Liver (tissue), 9 donors: ENCODE results near the gene KRTAP10-7. TPM values are rescaled to one million over a fixed set of nuclear protein-coding genes. Genes with fewer than 3 reads are reported as not detected.

Source experiments
- DNase-seq: peaks from one replicate; pipeline ENCODE4 v3.0.0-alpha.2; 2017; ENCODE audit warnings: low spot score
- H3K27ac ChIP-seq, 2 donors: one replicate each; pipeline ENCODE4 v1.7.0; 2013; ENCODE audit warnings: inconsistent platforms in 2 of 2, low read length in 2 of 2, control low read depth in 1 of 2, low read depth in 1 of 2, mild to moderate bottlenecking in 1 of 2
- H3K27me3 ChIP-seq, 4 donors: one replicate each; pipeline versions ENCODE4 v1.6.1 to v1.7.0; 2013; ENCODE audit warnings: low read length in 3 of 4, inconsistent platforms in 1 of 4, mild to moderate bottlenecking in 1 of 4, moderate library complexity in 1 of 4; ENCODE audit not compliant: control insufficient read depth in 4 of 4, insufficient read depth in 4 of 4
- H3K36me3 ChIP-seq, 4 donors: one replicate each; pipeline versions ENCODE4 v1.6.1 to v1.7.0; 2013; ENCODE audit warnings: low read length in 3 of 4, mild to moderate bottlenecking in 3 of 4, low read depth in 1 of 4, moderate library complexity in 1 of 4; ENCODE audit not compliant: control insufficient read depth in 4 of 4, insufficient read depth in 3 of 4
- H3K4me1 ChIP-seq, 4 donors: one replicate each; pipeline versions ENCODE4 v1.6.1 to v1.7.0; 2013; ENCODE audit warnings: low read length in 3 of 4, mild to moderate bottlenecking in 3 of 4, moderate library complexity in 1 of 4; ENCODE audit not compliant: control insufficient read depth in 4 of 4, insufficient read depth in 4 of 4
- H3K4me3 ChIP-seq, 3 donors: one replicate each; pipeline versions ENCODE4 v1.6.1 to v1.7.0; 2013; ENCODE audit warnings: low read length in 3 of 3, control low read depth in 1 of 3, low read depth in 1 of 3, mild to moderate bottlenecking in 1 of 3
- H3K9ac ChIP-seq, 2 donors: one replicate each; pipeline ENCODE4 v1.7.0; 2013; ENCODE audit warnings: low read length in 2 of 2, mild to moderate bottlenecking in 2 of 2, moderate library complexity in 2 of 2, control low read depth in 1 of 2, low read depth in 1 of 2
- H3K9me3 ChIP-seq, 4 donors: one replicate each; pipeline versions ENCODE4 v1.6.1 to v1.7.0; 2013; ENCODE audit warnings: low read length in 3 of 4; ENCODE audit not compliant: control insufficient read depth in 4 of 4
- EGR1 ChIP-seq, 2 donors: IDR thresholded peaks; 2 replicates each; pipeline ENCODE4 v1.6.1; 2016 to 2018; ENCODE audit warnings: antibody characterized with exemption in 2 of 2, low read depth in 2 of 2
- FOXA1 ChIP-seq: IDR thresholded peaks from 2 replicates; pipeline ENCODE4 v1.6.1; 2016; ENCODE audit warnings: antibody characterized with exemption
- FOXA2 ChIP-seq: IDR thresholded peaks from 2 replicates; pipeline ENCODE4 v1.6.1; 2016; ENCODE audit warnings: antibody characterized with exemption
- GABPA ChIP-seq, 2 donors: IDR thresholded peaks in 1 of 2; conservative IDR thresholded peaks in 1 of 2; 2 replicates each; pipeline ENCODE4 v1.6.1; 2016; ENCODE audit warnings: antibody characterized with exemption in 2 of 2, mild to moderate bottlenecking in 1 of 2, moderate library complexity in 1 of 2
- HNF4A ChIP-seq, 2 donors: conservative IDR thresholded peaks; 2 replicates each; pipeline ENCODE4 v1.6.1; 2016; ENCODE audit warnings: antibody characterized with exemption in 2 of 2, mild to moderate bottlenecking in 2 of 2
- HNF4G ChIP-seq: IDR thresholded peaks from 2 replicates; pipeline ENCODE4 v1.6.1; 2016; ENCODE audit warnings: antibody characterized with exemption
- JUND ChIP-seq, 2 donors: IDR thresholded peaks; 2 replicates each; pipeline ENCODE4 v1.6.1; 2016; ENCODE audit warnings: antibody characterized with exemption in 2 of 2
- NR2F2 ChIP-seq: IDR thresholded peaks from 2 replicates; pipeline ENCODE4 v1.6.1; 2016; ENCODE audit warnings: antibody characterized with exemption
- RAD21 ChIP-seq, 2 donors: IDR thresholded peaks; 2 replicates each; pipeline ENCODE4 v1.6.1; 2016; ENCODE audit warnings: antibody characterized with exemption in 2 of 2, mild to moderate bottlenecking in 2 of 2
- RXRA ChIP-seq, 2 donors: IDR thresholded peaks; 2 replicates each; pipeline ENCODE4 v1.6.1; 2017 to 2018; ENCODE audit warnings: antibody characterized with exemption in 2 of 2, mild to moderate bottlenecking in 1 of 2
- SP1 ChIP-seq: IDR thresholded peaks from 2 replicates; pipeline ENCODE4 v1.6.1; 2018; ENCODE audit warnings: antibody characterized with exemption, mild to moderate bottlenecking
- TAF1 ChIP-seq: conservative IDR thresholded peaks from 2 replicates; pipeline ENCODE4 v1.6.1; 2016; ENCODE audit warnings: antibody characterized with exemption, mild to moderate bottlenecking
- YY1 ChIP-seq: IDR thresholded peaks from 2 replicates; pipeline ENCODE4 v1.6.1; 2016; ENCODE audit warnings: antibody characterized with exemption, mild to moderate bottlenecking
- WGBS: extraction: QIAGEN DNeasy Blood & Tissue Kit; methylation state at CpG from one replicate; pipeline ENCODE4 v1.1.7; 2013; 5-methylcytosine and 5-hydroxymethylcytosine counted together
- polyA plus RNA-seq, 2 donors: library from polyadenylated mRNA; stranded (reverse) in 1 of 2; unstranded in 1 of 2; fragments of 200-250 nt in 1 of 2; fragments of >200 nt in 1 of 2; fragmentation: Nextera tagmentation in 1 of 2; extraction: Ambion mirVana in 1 of 2; gene quantifications; one replicate each; pipeline versions ENCODE4 v1.2.1 to v1.2.3, GENCODE V29; 2013 to 2015
- total RNA-seq, 2 donors: library from RNA; depleted of rRNA; stranded (reverse); fragments of >200 nt; gene quantifications; one replicate each; pipeline ENCODE4 v1.2.3, GENCODE V29; 2014
- TF ChIP-seq, protein P1 (sequence below): IDR thresholded peaks from 2 replicates; pipeline ENCODE4 v1.6.1; 2016; ENCODE audit warnings: antibody characterized with exemption, mild to moderate bottlenecking
- TF ChIP-seq, protein P2 (sequence below): IDR thresholded peaks from 2 replicates; pipeline ENCODE4 v1.6.1; 2016; ENCODE audit warnings: antibody characterized with exemption
- TF ChIP-seq, protein P3 (sequence below): IDR thresholded peaks from 2 replicates; pipeline ENCODE4 v1.6.1; 2016; ENCODE audit warnings: antibody characterized with exemption
- TF ChIP-seq, protein P4 (sequence below): IDR thresholded peaks from 2 replicates; pipeline ENCODE4 v1.6.1; 2016; ENCODE audit warnings: antibody characterized with exemption
- TF ChIP-seq, protein P5 (sequence below): fragments of 150-350 bp; IDR thresholded peaks from 2 replicates; pipeline ENCODE4 v1.5.1; 2017; ENCODE audit warnings: improper control_type of control experiment, low read depth, low read length; ENCODE audit not compliant: missing input control
- donor health status: healthy.
- donor health status: healthy.
- donor health status: healthy.
- donor health status: healthy.
- donor health status: healthy.

The KRTAP10-7 gene
- total and polyA plus RNA-seq, 4 donors, result not detected

DNA sequence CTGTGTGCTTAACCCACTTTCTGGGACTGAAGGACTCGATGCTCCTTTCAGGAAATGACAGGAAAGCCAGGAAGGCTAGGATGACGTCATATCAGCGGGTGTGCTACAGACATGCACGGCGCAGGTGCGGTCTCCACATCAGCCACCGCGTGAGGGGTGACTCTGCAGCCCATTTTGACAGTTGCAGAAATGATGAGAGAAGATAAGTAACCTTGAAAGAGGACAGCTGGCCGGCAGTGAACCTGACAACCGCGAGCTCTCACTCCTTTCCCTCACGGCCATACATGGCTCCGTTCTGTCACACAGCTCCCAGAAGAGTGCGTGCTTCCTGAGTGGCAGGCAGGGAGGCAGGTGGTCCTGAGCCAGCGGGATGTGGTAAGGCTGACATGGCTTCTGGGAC is 18.3 kb upstream of the KRTAP10-7 start (continued):
- TF ChIP-seq, protein P1, sequence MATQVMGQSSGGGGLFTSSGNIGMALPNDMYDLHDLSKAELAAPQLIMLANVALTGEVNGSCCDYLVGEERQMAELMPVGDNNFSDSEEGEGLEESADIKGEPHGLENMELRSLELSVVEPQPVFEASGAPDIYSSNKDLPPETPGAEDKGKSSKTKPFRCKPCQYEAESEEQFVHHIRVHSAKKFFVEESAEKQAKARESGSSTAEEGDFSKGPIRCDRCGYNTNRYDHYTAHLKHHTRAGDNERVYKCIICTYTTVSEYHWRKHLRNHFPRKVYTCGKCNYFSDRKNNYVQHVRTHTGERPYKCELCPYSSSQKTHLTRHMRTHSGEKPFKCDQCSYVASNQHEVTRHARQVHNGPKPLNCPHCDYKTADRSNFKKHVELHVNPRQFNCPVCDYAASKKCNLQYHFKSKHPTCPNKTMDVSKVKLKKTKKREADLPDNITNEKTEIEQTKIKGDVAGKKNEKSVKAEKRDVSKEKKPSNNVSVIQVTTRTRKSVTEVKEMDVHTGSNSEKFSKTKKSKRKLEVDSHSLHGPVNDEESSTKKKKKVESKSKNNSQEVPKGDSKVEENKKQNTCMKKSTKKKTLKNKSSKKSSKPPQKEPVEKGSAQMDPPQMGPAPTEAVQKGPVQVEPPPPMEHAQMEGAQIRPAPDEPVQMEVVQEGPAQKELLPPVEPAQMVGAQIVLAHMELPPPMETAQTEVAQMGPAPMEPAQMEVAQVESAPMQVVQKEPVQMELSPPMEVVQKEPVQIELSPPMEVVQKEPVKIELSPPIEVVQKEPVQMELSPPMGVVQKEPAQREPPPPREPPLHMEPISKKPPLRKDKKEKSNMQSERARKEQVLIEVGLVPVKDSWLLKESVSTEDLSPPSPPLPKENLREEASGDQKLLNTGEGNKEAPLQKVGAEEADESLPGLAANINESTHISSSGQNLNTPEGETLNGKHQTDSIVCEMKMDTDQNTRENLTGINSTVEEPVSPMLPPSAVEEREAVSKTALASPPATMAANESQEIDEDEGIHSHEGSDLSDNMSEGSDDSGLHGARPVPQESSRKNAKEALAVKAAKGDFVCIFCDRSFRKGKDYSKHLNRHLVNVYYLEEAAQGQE, result no peak
- TF ChIP-seq FOXA2, result no peak
- TF ChIP-seq SP1, result no peak
- no peak for TF ChIP-seq FOXA1
- no peak for TF ChIP-seq EGR1 (IDR thresholded peaks at IDR 0.05; ENCODE audit: low read depth in 2 of 2)
- no peak for TF ChIP-seq JUND (IDR thresholded peaks at IDR 0.05)
- TF ChIP-seq TAF1, result no peak

DNA sequence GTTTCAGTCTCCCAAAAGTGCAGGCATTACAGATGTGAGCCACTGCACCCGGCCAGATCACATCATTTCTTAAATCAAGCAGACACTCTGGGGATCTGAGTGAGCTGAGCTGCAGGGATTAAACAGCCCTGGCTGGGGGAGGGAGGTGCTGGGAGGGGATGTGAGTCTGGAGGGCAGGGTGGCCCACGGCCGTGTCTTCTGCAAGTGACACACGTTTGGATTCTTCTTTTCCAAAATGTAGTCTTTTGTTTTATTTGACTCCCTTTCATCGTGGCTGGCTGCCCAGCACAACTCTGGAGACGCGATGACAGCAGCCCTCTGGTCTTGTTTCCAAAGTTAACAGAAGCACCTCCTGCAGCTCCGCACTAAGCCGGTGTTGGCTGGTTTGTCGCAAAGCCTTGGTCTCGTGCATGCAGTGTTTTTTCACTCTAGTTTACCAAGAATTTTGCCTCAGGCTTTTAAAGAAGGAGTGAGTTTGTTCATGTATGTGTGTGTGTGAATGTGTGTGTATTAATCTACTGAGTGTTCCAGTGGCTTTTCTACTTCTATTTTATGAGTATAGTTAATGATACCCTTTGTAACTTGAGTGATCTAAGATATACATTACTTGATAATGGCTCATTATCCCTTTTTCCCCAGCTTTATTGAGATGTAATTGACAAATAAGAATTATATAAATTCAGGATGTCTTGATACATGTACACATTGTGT is 17.2 kb upstream of the KRTAP10-7 start:
- no peak for TF ChIP-seq GABPA (IDR thresholded peaks at IDR 0.05 in 1 of 2, conservative IDR thresholded peaks at IDR 0.05 in 1 of 2)
- TF ChIP-seq HNF4G, result no peak
- no peak for TF ChIP-seq HNF4A (conservative IDR thresholded peaks at IDR 0.05)
- TF ChIP-seq NR2F2, result no peak
- TF ChIP-seq FOXA1, result no peak
- TF ChIP-seq, protein P2, sequence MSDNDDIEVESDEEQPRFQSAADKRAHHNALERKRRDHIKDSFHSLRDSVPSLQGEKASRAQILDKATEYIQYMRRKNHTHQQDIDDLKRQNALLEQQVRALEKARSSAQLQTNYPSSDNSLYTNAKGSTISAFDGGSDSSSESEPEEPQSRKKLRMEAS, result no peak
- no peak for TF ChIP-seq RXRA (IDR thresholded peaks at IDR 0.05)
- TF ChIP-seq TAF1, result no peak
- TF ChIP-seq JUND (IDR thresholded peaks at IDR 0.05), result no peak
- TF ChIP-seq, protein P1, result no peak
- TF ChIP-seq RAD21 (IDR thresholded peaks at IDR 0.05), result no peak
- no peak for TF ChIP-seq SP1
- TF ChIP-seq, protein P3, sequence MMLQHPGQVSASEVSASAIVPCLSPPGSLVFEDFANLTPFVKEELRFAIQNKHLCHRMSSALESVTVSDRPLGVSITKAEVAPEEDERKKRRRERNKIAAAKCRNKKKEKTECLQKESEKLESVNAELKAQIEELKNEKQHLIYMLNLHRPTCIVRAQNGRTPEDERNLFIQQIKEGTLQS, result no peak
- TF ChIP-seq, protein P4, sequence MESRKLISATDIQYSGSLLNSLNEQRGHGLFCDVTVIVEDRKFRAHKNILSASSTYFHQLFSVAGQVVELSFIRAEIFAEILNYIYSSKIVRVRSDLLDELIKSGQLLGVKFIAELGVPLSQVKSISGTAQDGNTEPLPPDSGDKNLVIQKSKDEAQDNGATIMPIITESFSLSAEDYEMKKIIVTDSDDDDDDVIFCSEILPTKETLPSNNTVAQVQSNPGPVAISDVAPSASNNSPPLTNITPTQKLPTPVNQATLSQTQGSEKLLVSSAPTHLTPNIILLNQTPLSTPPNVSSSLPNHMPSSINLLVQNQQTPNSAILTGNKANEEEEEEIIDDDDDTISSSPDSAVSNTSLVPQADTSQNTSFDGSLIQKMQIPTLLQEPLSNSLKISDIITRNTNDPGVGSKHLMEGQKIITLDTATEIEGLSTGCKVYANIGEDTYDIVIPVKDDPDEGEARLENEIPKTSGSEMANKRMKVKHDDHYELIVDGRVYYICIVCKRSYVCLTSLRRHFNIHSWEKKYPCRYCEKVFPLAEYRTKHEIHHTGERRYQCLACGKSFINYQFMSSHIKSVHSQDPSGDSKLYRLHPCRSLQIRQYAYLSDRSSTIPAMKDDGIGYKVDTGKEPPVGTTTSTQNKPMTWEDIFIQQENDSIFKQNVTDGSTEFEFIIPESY, result no peak
- no peak for TF ChIP-seq FOXA2
- no peak for TF ChIP-seq EGR1 (IDR thresholded peaks at IDR 0.05; ENCODE audit: low read depth in 2 of 2)
- TF ChIP-seq, protein P5, sequence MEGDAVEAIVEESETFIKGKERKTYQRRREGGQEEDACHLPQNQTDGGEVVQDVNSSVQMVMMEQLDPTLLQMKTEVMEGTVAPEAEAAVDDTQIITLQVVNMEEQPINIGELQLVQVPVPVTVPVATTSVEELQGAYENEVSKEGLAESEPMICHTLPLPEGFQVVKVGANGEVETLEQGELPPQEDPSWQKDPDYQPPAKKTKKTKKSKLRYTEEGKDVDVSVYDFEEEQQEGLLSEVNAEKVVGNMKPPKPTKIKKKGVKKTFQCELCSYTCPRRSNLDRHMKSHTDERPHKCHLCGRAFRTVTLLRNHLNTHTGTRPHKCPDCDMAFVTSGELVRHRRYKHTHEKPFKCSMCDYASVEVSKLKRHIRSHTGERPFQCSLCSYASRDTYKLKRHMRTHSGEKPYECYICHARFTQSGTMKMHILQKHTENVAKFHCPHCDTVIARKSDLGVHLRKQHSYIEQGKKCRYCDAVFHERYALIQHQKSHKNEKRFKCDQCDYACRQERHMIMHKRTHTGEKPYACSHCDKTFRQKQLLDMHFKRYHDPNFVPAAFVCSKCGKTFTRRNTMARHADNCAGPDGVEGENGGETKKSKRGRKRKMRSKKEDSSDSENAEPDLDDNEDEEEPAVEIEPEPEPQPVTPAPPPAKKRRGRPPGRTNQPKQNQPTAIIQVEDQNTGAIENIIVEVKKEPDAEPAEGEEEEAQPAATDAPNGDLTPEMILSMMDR, result no peak
- no peak for TF ChIP-seq YY1
- Histone ChIP-seq H3K36me3 (no peaks in the 10 kb centered on the region), H3K27ac (no peak overlapping the region), H3K9ac (no peak overlapping the region), H3K4me3 (no peak overlapping the region), H3K27me3 (no peaks in the 10 kb centered on the region), H3K4me1 (peaks cover 0 to 6% (median 0%) of the 10 kb centered on the region in 4 donors), H3K9me3 (peaks cover 0 to 9% (median under 1%) of the 10 kb centered on the region in 4 donors)
- WGBS, result 25% methylated on average over 11 of the region's 11 CpGs
- no peak for DNase-seq
